ENCODE data around the gene SGSM2.

Gene SGSM2

DNA sequence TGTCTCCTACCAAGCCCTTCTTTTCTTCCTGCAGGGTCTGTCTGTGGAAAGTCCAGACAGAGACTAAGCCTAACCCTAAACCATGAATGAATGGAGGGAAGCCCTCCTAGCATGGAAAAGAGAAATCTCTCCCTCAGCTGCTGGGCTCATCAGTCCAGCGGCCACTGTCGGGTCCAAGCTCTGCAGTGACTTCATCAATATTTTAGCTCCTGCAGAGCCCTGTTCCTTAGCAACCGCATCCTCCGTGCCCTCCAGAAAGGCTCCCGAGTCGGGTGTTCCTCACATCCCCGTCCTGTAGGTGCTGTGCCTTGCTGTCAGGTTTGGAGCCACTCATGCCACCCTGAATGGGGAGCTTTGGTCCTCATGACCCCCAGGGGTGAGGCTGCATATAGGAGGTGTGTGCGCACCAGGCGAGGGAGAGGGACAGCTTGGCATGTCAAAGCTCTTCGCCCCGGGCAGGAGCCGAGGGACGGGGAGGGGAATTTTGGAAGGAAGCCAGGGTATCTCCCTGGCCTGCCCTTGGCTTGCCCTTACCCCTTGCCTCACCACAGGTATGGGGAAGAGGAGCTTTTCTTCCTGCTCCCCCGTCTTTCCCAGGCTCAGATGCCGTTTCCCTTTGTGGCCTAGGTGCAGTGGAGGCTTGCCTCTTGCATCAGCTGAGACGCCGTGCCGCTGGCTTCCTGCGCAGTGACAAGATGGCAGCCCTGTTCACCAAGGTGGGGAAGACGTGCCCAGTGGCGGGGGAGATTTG, 23.9 kb downstream of the SGSM2 start:
- Histone ChIP-seq H3K9ac (ENCODE audit: low read length in 2 of 2) (no peak overlapping the region), H3K36me3 (ENCODE audit: control insufficient read depth in 2 of 2, insufficient read depth in 2 of 2, low read length in 2 of 2) (peaks cover 15 to 30% of the 10 kb centered on the region in 2 donors), H3K9me3 (ENCODE audit: control insufficient read depth in 2 of 2, low read length in 2 of 2) (no peaks in the 10 kb centered on the region), H3K27me3 (ENCODE audit: control insufficient read depth in 1 of 2, insufficient read depth in 2 of 2, low read length in 2 of 2) (no peaks in the 10 kb centered on the region), H3K4me1 (ENCODE audit: control insufficient read depth, insufficient read depth, low read length) (peaks cover 15% of the 10 kb centered on the region), H3K4me3 (ENCODE audit: low read length in 2 of 2) (no peak overlapping the region), H3K27ac (ENCODE audit: low read length) (no peak overlapping the region)

DNA sequence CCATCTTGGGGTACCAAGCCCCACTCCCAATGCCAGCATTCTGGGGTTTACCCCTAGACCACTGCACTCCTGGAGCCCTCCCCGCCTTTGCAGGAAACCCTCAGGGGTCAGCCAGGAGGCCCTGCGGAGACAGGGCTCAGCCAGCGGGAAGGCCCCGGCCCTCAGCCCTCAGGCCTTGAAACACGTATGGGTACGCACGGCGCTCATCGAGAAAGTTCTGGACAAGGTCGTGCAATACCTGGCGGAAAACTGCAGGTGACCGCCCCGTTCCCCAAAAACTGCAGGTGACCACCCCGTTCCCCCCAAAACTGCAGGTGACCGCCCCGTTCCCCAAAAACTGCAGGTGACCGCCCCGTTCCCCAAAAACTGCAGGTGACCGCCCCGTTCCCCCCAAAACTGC, 24.7 kb downstream of the SGSM2 start:
- Histone ChIP-seq H3K4me1 (ENCODE audit: control insufficient read depth, insufficient read depth, low read length) (peaks cover 17% of the 10 kb centered on the region), H3K4me3 (ENCODE audit: low read length in 2 of 2) (no peak overlapping the region), H3K27ac (ENCODE audit: low read length) (no peak overlapping the region), H3K27me3 (ENCODE audit: control insufficient read depth in 1 of 2, insufficient read depth in 2 of 2, low read length in 2 of 2) (no peaks in the 10 kb centered on the region), H3K36me3 (ENCODE audit: control insufficient read depth in 2 of 2, insufficient read depth in 2 of 2, low read length in 2 of 2) (peaks cover 15 to 32% of the 10 kb centered on the region in 2 donors), H3K9ac (ENCODE audit: low read length in 2 of 2) (no peak overlapping the region), H3K9me3 (ENCODE audit: control insufficient read depth in 2 of 2, low read length in 2 of 2) (no peaks in the 10 kb centered on the region)

DNA sequence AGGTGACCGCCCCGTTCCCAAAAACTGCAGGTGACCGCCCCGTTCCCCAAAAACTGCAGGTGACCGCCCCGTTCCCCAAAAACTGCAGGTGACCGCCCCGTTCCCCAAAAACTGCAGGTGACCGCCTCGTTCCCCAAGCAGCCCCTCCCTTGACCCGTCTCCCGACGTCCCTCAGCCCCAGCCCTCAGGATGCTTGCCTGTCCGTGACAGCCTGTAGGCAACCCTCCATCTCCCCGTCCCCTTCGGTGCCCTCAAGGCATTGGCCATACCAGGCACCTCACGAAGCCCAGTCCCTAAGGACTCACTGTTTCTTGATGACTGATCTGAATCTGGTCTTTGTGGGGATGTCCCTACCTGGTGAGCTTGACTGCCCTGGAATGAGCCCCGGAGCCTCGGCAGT, 25.1 kb downstream of the SGSM2 start:
- H3K27me3 ChIP-seq (ENCODE audit: control insufficient read depth in 1 of 2, insufficient read depth in 2 of 2, low read length in 2 of 2): no peaks in the 10 kb centered on the region
- H3K36me3 ChIP-seq (ENCODE audit: control insufficient read depth in 2 of 2, insufficient read depth in 2 of 2, low read length in 2 of 2): peaks cover 15 to 32% of the 10 kb centered on the region in 2 donors
- no peak overlapping the region for H3K4me3 ChIP-seq (ENCODE audit: low read length in 2 of 2)
- peaks cover 17% of the 10 kb centered on the region for H3K4me1 ChIP-seq (ENCODE audit: control insufficient read depth, insufficient read depth, low read length)
- no peak overlapping the region for H3K9ac ChIP-seq (ENCODE audit: low read length in 2 of 2)
- no peak overlapping the region for H3K27ac ChIP-seq (ENCODE audit: low read length)
- H3K9me3 ChIP-seq (ENCODE audit: control insufficient read depth in 2 of 2, low read length in 2 of 2): no peaks in the 10 kb centered on the region

DNA sequence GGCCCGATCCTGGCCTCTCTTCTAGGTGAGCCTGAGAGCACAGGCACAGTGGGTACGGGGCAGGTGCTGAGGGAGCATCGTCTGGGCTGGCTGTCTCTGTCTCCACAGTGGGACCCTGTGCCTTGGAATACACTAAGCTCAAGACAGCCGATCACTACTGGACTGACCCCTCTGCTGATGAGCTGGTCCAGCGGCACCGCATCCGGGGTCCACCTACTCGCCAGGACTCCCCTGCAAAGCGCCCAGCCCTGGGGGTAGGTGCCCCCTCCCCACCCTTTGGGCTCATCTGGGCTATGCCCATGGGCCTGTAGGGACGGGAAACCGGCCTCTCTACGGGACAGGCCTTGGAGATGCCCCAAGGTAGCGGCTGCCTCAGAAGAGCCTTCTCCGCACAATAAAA, 25.6 kb downstream of the SGSM2 start:
- Histone ChIP-seq H3K9ac (ENCODE audit: low read length in 2 of 2) (no peak overlapping the region), H3K36me3 (ENCODE audit: control insufficient read depth in 2 of 2, insufficient read depth in 2 of 2, low read length in 2 of 2) (peaks cover 15 to 33% of the 10 kb centered on the region in 2 donors)

DNA sequence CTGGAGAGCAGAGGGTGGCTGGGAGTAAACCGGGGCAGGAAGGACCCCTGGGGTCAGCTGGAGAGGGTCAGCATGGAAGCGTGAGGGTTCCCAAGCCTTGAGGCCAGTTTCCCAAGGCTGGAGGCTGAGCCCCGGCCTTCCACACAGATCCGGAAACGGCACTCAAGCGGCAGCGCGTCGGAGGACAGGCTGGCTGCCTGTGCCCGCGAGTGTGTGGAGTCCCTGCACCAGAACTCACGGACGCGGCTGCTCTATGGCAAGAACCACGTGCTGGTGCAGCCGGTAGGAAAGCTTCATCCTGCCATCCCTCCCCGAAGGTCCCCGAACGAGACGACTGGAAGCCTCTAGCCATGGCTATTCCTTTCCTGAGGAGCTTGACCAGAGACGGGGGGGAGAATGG, 26.0 kb downstream of the SGSM2 start:
- H3K36me3 ChIP-seq (ENCODE audit: control insufficient read depth in 2 of 2, insufficient read depth in 2 of 2, low read length in 2 of 2): peaks cover 15 to 32% of the 10 kb centered on the region in 2 donors
- no peak overlapping the region for H3K4me3 ChIP-seq (ENCODE audit: low read length in 2 of 2)
- H3K9ac ChIP-seq (ENCODE audit: low read length in 2 of 2): no peak overlapping the region
- H3K4me1 ChIP-seq (ENCODE audit: control insufficient read depth, insufficient read depth, low read length): peaks cover 26% of the 10 kb centered on the region
- no peaks in the 10 kb centered on the region for H3K27me3 ChIP-seq (ENCODE audit: control insufficient read depth in 1 of 2, insufficient read depth in 2 of 2, low read length in 2 of 2)
- H3K9me3 ChIP-seq (ENCODE audit: control insufficient read depth in 2 of 2, low read length in 2 of 2): no peaks in the 10 kb centered on the region
- H3K27ac ChIP-seq (ENCODE audit: low read length): no peak overlapping the region

More for the DNA sequence above, 25.6 kb downstream of the SGSM2 start:
- Histone ChIP-seq H3K27ac (ENCODE audit: low read length) (no peak overlapping the region), H3K9me3 (ENCODE audit: control insufficient read depth in 2 of 2, low read length in 2 of 2) (no peaks in the 10 kb centered on the region), H3K27me3 (ENCODE audit: control insufficient read depth in 1 of 2, insufficient read depth in 2 of 2, low read length in 2 of 2) (no peaks in the 10 kb centered on the region), H3K4me3 (ENCODE audit: low read length in 2 of 2) (no peak overlapping the region), H3K4me1 (ENCODE audit: control insufficient read depth, insufficient read depth, low read length) (peaks cover 21% of the 10 kb centered on the region)

DNA sequence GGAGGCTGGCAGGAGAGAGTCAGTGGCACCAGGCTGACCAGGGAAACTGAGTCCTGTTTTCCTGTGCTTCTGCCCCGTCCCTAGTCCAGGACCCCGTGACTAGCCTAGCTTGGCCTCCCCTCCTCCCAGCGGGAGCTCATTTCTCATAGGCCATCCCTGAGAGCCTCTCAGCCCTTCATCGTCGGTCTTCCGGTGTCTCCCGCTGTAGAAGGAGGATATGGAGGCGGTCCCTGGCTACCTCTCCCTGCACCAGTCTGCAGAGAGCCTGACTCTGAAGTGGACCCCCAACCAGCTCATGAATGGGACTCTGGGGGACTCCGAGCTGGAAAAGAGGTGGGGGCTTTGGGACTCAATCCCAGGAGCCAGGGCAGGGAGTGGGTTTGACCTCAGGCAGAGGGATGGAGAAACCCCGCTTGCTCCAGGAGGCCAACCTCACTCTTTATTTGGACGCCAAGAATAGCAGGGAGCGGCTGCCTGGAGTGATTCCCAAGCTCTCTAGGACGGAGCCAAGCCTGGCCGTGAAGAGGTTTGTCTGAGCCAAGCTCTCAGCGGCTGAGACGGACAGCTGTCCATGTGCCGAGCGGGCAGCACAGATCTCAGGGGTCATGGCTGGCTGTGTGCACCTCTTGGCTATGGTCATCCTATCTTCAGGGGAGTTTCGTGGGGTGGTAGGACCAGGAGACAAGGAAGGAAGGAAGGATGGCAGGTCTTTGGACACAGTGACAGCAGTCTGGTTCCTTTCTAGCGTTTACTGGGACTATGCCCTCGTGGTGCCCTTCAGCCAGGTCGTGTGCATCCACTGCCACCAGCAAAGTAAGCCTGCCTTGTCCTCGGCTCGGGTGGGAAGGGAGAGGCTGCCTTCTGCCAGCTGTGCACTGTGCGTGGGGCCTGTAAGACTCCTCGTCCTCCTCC, 26.8 kb downstream of the SGSM2 start:
- peaks cover 15 to 32% of the 10 kb centered on the region in 2 donors for H3K36me3 ChIP-seq (ENCODE audit: control insufficient read depth in 2 of 2, insufficient read depth in 2 of 2, low read length in 2 of 2)
- H3K27ac ChIP-seq (ENCODE audit: low read length): no peak overlapping the region
- H3K4me3 ChIP-seq (ENCODE audit: low read length in 2 of 2): no peak overlapping the region
- H3K9me3 ChIP-seq (ENCODE audit: control insufficient read depth in 2 of 2, low read length in 2 of 2): no peaks in the 10 kb centered on the region
- no peak overlapping the region for H3K9ac ChIP-seq (ENCODE audit: low read length in 2 of 2)
- H3K27me3 ChIP-seq (ENCODE audit: control insufficient read depth in 1 of 2, insufficient read depth in 2 of 2, low read length in 2 of 2): no peaks in the 10 kb centered on the region
- peaks cover 30% of the 10 kb centered on the region for H3K4me1 ChIP-seq (ENCODE audit: control insufficient read depth, insufficient read depth, low read length)

DNA sequence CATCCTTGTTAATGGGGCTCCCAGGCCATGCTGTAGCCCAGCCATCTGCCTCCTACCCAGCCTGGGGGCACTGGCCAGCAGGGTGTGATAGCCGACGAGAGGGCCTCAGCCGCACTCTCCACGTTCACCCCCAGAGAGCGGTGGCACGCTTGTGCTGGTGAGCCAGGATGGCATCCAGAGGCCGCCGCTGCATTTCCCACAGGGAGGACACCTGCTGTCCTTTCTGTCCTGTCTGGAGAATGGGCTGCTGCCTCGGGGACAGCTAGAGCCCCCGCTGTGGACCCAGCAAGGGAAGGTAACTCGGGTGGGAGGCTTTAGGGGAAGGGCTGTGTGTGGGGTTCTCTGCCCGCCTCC, 27.4 kb downstream of the SGSM2 start:
- H3K27ac ChIP-seq (ENCODE audit: low read length): no peak overlapping the region
- no peak overlapping the region for H3K4me3 ChIP-seq (ENCODE audit: low read length in 2 of 2)
- H3K4me1 ChIP-seq (ENCODE audit: control insufficient read depth, insufficient read depth, low read length): peaks cover 30% of the 10 kb centered on the region
- no peaks in the 10 kb centered on the region for H3K9me3 ChIP-seq (ENCODE audit: control insufficient read depth in 2 of 2, low read length in 2 of 2)
- peaks cover 15 to 32% of the 10 kb centered on the region in 2 donors for H3K36me3 ChIP-seq (ENCODE audit: control insufficient read depth in 2 of 2, insufficient read depth in 2 of 2, low read length in 2 of 2)
- no peak overlapping the region for H3K9ac ChIP-seq (ENCODE audit: low read length in 2 of 2)
- no peaks in the 10 kb centered on the region for H3K27me3 ChIP-seq (ENCODE audit: control insufficient read depth in 1 of 2, insufficient read depth in 2 of 2, low read length in 2 of 2)

DNA sequence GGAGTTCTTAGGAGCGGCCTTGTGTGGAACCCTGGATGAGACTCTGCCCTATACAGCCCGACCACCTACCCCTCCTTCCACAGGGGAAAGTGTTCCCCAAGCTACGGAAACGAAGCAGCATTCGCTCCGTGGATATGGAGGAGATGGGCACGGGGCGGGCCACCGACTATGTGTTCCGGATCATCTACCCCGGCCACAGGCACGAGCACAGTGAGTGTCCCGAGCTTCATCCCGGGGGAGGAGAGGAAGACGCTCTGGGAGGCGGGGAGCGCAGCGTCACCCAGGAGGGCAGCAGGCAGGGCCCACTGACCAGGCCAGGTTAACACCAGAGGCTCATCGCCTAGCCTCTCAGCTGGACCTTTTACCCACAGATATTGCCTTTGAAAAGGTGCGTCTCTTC, 27.8 kb downstream of the SGSM2 start:
- H3K9ac ChIP-seq (ENCODE audit: low read length in 2 of 2): no peak overlapping the region
- H3K4me3 ChIP-seq (ENCODE audit: low read length in 2 of 2): no peak overlapping the region
- H3K9me3 ChIP-seq (ENCODE audit: control insufficient read depth in 2 of 2, low read length in 2 of 2): no peaks in the 10 kb centered on the region
- H3K27me3 ChIP-seq (ENCODE audit: control insufficient read depth in 1 of 2, insufficient read depth in 2 of 2, low read length in 2 of 2): no peaks in the 10 kb centered on the region
- H3K4me1 ChIP-seq (ENCODE audit: control insufficient read depth, insufficient read depth, low read length): peaks cover 33% of the 10 kb centered on the region
- H3K27ac ChIP-seq (ENCODE audit: low read length): no peak overlapping the region
- H3K36me3 ChIP-seq (ENCODE audit: control insufficient read depth in 2 of 2, insufficient read depth in 2 of 2, low read length in 2 of 2): peaks cover 15 to 32% of the 10 kb centered on the region in 2 donors

DNA sequence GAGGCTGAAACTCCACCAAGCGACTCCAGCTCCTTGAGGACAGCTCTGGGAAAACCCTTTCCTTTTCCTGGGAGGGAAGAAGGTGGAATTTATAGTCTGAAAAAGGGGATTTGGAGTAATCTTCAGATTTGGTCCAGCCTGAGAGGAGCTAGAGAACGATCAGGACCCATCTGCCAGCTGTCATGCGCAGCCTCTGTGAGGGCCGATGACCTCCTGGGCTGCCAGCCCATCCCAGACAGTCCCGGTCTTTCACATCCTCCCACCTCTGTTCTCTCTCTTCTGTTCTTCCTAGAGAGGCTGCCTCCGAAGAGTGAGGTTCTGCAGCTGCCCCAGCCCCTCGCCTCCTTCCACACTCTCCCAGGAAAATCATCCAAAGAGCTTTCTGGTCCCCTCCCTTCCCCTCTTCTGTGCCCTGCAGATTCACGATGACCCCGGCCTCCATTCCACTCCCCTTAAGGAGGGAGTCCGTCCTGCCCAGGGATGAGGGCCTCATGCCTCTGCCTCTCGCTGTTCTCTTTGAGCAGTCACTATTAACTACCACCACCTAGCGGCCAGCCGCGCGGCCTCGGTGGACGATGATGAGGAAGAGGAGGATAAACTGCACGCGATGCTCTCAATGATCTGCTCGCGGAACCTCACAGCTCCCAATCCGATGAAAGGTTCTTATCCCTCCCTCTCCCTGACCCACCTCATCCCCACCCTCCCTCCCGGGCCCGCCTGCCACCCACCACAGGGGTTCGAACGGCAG, 29.6 kb downstream of the SGSM2 start:
- peaks cover 38% of the 10 kb centered on the region for H3K4me1 ChIP-seq (ENCODE audit: control insufficient read depth, insufficient read depth, low read length)
- no peaks in the 10 kb centered on the region for H3K27me3 ChIP-seq (ENCODE audit: control insufficient read depth in 1 of 2, insufficient read depth in 2 of 2, low read length in 2 of 2)
- peak overlapping the region; percentile 49 for H3K27ac ChIP-seq (ENCODE audit: low read length)
- H3K9me3 ChIP-seq (ENCODE audit: control insufficient read depth in 2 of 2, low read length in 2 of 2): no peaks in the 10 kb centered on the region
- no peak overlapping the region for H3K4me3 ChIP-seq (ENCODE audit: low read length in 2 of 2)
- H3K36me3 ChIP-seq (ENCODE audit: control insufficient read depth in 2 of 2, insufficient read depth in 2 of 2, low read length in 2 of 2): peaks cover 18 to 34% of the 10 kb centered on the region in 2 donors
- peak overlapping the region in 1 of 2 donors; percentile 36 for H3K9ac ChIP-seq (ENCODE audit: low read length in 2 of 2)

DNA sequence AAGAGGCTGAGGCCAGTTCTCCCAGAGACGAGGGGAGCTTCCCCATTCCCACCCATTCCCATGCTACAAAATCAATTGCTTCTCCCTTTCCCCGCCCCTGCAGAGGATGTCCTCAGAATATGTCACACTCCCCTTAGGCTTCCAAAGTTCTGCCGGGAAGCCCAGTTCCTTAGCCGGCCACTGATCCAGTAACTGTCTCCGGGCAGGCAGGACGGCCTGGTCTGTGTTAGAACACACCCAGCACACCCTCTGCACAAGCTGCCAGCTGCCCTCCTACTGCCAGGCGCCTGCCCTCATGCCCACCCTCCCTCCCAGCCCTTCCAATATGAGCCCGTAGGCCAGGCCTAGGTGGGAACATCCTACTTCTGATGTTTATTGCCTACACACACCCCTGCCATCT, 31.1 kb downstream of the SGSM2 start:
- H3K9ac ChIP-seq (ENCODE audit: low read length in 2 of 2): no peak overlapping the region
- no peak overlapping the region for H3K4me3 ChIP-seq (ENCODE audit: low read length in 2 of 2)
- H3K27ac ChIP-seq (ENCODE audit: low read length): peak overlapping the region; percentile 49
- H3K27me3 ChIP-seq (ENCODE audit: control insufficient read depth in 1 of 2, insufficient read depth in 2 of 2, low read length in 2 of 2): no peaks in the 10 kb centered on the region
- H3K9me3 ChIP-seq (ENCODE audit: control insufficient read depth in 2 of 2, low read length in 2 of 2): no peaks in the 10 kb centered on the region
- peaks cover 18 to 28% of the 10 kb centered on the region in 2 donors for H3K36me3 ChIP-seq (ENCODE audit: control insufficient read depth in 2 of 2, insufficient read depth in 2 of 2, low read length in 2 of 2)
- H3K4me1 ChIP-seq (ENCODE audit: control insufficient read depth, insufficient read depth, low read length): peaks cover 38% of the 10 kb centered on the region

Data from stomach smooth muscle (tissue), 2 donors.